CD4-positive, alpha-beta T cell treated with Interleukin-15 for 1 hour (primary cell): Measurements from ENCODE around the gene TSC22D4.
"Not testable (repeated sequence)": the region's sequence is repeated elsewhere in the genome, so short reads cannot be mapped to it uniquely, and the experiment has no call there.

ENCODE experiments used
- DNase-seq: peaks from one replicate; pipeline ENCODE4 v3.0.0-alpha.2; 2020

Gene TSC22D4

GRCh38 chr7:100472121-100472851, 6.7 kb downstream of the TSC22D4 start:
- no peak for DNase-seq

GRCh38 chr7:100471021-100471420, 8.0 kb downstream of the TSC22D4 start:
- DNase-seq: no peak

GRCh38 chr7:100469227-100470044, 9.6 kb downstream of the TSC22D4 start:
- DNase-seq: peak; percentile 74

GRCh38 chr7:100467638-100468373, 11.2 kb downstream of the TSC22D4 start:
- DNase-seq: no peak

GRCh38 chr7:100466653-100467605, 12.1 kb downstream of the TSC22D4 start:
- no peak for DNase-seq

- DNase-seq: no peak
These were observed 13.2 kb downstream of the TSC22D4 start for GRCh38 chr7:100465702-100466311.

- no peak for DNase-seq
These were observed 13.7 kb downstream of the TSC22D4 start for GRCh38 chr7:100465299-100465698.

- DNase-seq: no peak
These were observed 14.2 kb downstream of the TSC22D4 start for GRCh38 chr7:100464791-100465190.

GRCh38 chr7:100464210-100464660, 14.8 kb downstream of the TSC22D4 start, which contains the start of gene SPACDR:
SPACDR (minus strand) TSS chr7:100464260; CDS start chr7:100464025, 235 bp downstream.
- DNase-seq: no peak

- no peak for DNase-seq
These were observed 22.0 kb downstream of the TSC22D4 start for GRCh38 chr7:100457033-100457432.

- no peak for DNase-seq
These were observed 22.5 kb downstream of the TSC22D4 start for GRCh38 chr7:100456562-100456961.

GRCh38 chr7:100455206-100455605, 23.8 kb downstream of the TSC22D4 start:
- DNase-seq: no peak

- not testable (repeated sequence) for DNase-seq
These were observed 25.2 kb downstream of the TSC22D4 start for GRCh38 chr7:100453854-100454253.

- DNase-seq: no peak
These were observed 26.5 kb downstream of the TSC22D4 start for GRCh38 chr7:100452513-100452912.

- DNase-seq: no peak
These were observed 29.7 kb downstream of the TSC22D4 start for GRCh38 chr7:100449190-100449795.

GRCh38 chr7:100447363-100447762, 31.7 kb downstream of the TSC22D4 start:
- not testable (repeated sequence) for DNase-seq

GRCh38 chr7:100446040-100446439, 33.0 kb downstream of the TSC22D4 start:
- DNase-seq: no peak

- DNase-seq: peak; percentile 52
These were observed 34.4 kb downstream of the TSC22D4 start for GRCh38 chr7:100444311-100445278.

- DNase-seq: no peak
These were observed 35.7 kb downstream of the TSC22D4 start for GRCh38 chr7:100443096-100443840.
